Heart right ventricle (tissue), 16 donors: ENCODE results near the gene SNRNP200. TPM values are rescaled to one million over a fixed set of nuclear protein-coding genes. Genes with fewer than 3 reads are reported as not detected.

Source experiments
- ATAC-seq, 8 donors: fragments of 200-7000 bp; cut with Tn5 transposase; one replicate each; pipeline ENCODE4 v1.9.1; 2020; ENCODE audit warnings: mild to moderate bottlenecking in 8 of 8, moderate library complexity in 8 of 8, moderate number of reproducible peaks in 1 of 8
- DNase-seq, 2 donors: peaks; one replicate each; pipeline ENCODE4 v3.0.0-alpha.2; 2020
- H3K27ac ChIP-seq, 10 donors: fragments of 200-600 bp; sonication (generic) in 2 of 10; one replicate each; pipeline versions ENCODE4 v1.5.0 to v1.8.0; 2020 to 2022; ENCODE audit warnings: mild to moderate bottlenecking in 3 of 10
- H3K27me3 ChIP-seq, 7 donors: fragments of 200-600 bp; one replicate each; pipeline ENCODE4 v1.8.0; 2021 to 2022; ENCODE audit warnings: mild to moderate bottlenecking in 2 of 7
- H3K36me3 ChIP-seq, 9 donors: fragments of 200-600 bp; sonication (generic) in 1 of 9; one replicate each; pipeline versions ENCODE4 v1.5.0 to v1.8.0; 2020 to 2022; ENCODE audit warnings: mild to moderate bottlenecking in 2 of 9
- H3K4me1 ChIP-seq, 9 donors: fragments of 200-600 bp; sonication (generic) in 1 of 9; one replicate each; pipeline versions ENCODE4 v1.5.0 to v1.8.0; 2020 to 2022; ENCODE audit warnings: mild to moderate bottlenecking in 4 of 9
- H3K4me3 ChIP-seq, 10 donors: fragments of 200-600 bp; sonication (generic) in 2 of 10; one replicate each; pipeline versions ENCODE4 v1.5.0 to v1.8.0; 2020 to 2022; ENCODE audit warnings: mild to moderate bottlenecking in 7 of 10, moderate library complexity in 2 of 10
- H3K9me3 ChIP-seq, 11 donors: fragments of 200-600 bp in 10 of 11; sonication (generic) in 2 of 11; one replicate each; pipeline versions ENCODE4 v1.5.0 to v1.8.0; 2013 to 2022; ENCODE audit warnings: mild to moderate bottlenecking in 2 of 11, control low read depth in 1 of 11, moderate library complexity in 1 of 11
- WGBS, 2 donors: extraction: QIAGEN DNeasy Blood & Tissue Kit; methylation state at CpG; one replicate each; pipeline ENCODE4 v1.1.7; 2013; ENCODE audit warnings: inconsistent platforms in 1 of 2; 5-methylcytosine and 5-hydroxymethylcytosine counted together
- intact Hi-C, 10 donors: fragments of 100-400 bp; cut with DNase I; formaldehyde crosslinking; loops; one replicate each; pipeline versions ENCODE4 v1.11.1 to v1.14.2; 2022
- polyA plus RNA-seq, 2 donors: library from polyadenylated mRNA; stranded (reverse); fragments of 200-250 nt; gene quantifications; one replicate each; pipeline ENCODE4 v1.2.3, GENCODE V29; 2013
- total RNA-seq, 10 donors: library from RNA; stranded (reverse); fragmentation: NEBNext Ultra II Directional in 3 of 10; extraction: Animal tissue kit (Norgen Biotek cat#: 25700) in 3 of 10; gene quantifications; one replicate each; pipeline versions ENCODE4 v1.2.1 to v1.2.4, GENCODE V29; 2021 to 2023
- TF ChIP-seq, protein P1 (sequence below), 9 donors: fragments of 200-600 bp; sonication (generic) in 2 of 9; IDR thresholded peaks; one replicate each; pipeline versions ENCODE4 v1.5.0 to v1.8.0; 2021 to 2022; ENCODE audit warnings: antibody characterized with exemption in 9 of 9, mild to moderate bottlenecking in 5 of 9, moderate library complexity in 1 of 9
- donor health status: Arrhythmogenic right ventricular cardiomyopathy.
- donor health status: ischemic (EF 13 %, LVEDD 7.1; RV severe dilation, severe dysfunction).
- donor health status: healthy with polysubstance abuse.
- donor health status: DM: no; HTN: yes; CAD: no.
- donor health status: DM: no; HTN: no; CAD: no.
- donor health status: ischemic (EF 25% LVEDD 6.9; RV normal size, moderate dysfunction).
- donor health status: ischemic (EF 25% LVEDD 5.7; RV mildly dilated, moderate dysfunction).
- donor health status: healthy.
- donor health status: DM: yes; HTN: yes; CAD: no.
- donor health status: Ischemic cardiomyopathy.
- donor health status: ischemic (EF 35%, LVEDD 5.7; RV mildly dilated, moderate dysfunction).
- donor health status: nonischemic (EF 11% LVEDD 7.7; RV severe dilation, severe dysfunction).
- donor health status: DM: yes; HTN: yes; CAD: no.
- donor health status: PGD.
- donor health status: ischemic (EF 29% LVEDD 5.4; RV normal size, mild dysfunction).
- donor health status: nonischemic (EF 23%, LVEDD 6.1; RV moderate dilation, normal function).

SNRNP200 gene
- total and polyA plus RNA-seq, 12 donors = 49.2 to 70.5 (median 63.6) TPM

DNA sequence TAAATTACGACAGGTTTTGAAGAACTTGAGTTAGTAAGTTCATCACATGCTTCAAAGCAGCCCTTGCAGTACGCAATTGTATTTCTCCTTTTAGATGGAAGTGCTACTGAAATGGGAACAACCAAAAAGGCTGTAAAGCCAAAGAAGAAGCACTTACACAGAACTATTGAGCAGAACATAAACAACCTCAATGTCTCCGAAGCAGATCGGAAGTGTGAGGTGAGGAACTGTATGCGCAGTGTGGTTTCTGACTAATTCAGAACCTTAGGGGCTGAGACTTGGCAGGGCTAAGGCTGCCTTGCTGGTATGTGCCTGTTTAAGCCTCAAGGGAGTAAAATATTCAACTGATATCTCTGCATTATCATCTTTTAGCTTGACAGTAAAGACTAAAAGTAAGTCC, 38.7 kb upstream of the SNRNP200 start:
- 95% methylated on average over 5 of the region's 5 CpGs for WGBS, 2 donors
- peaks cover 0 to 59% (median 0%) of the 10 kb centered on the region in 9 donors for H3K36me3 ChIP-seq
- peaks cover 0 to 8% (median 0%) of the 10 kb centered on the region in 9 donors for H3K4me1 ChIP-seq
- H3K4me3 ChIP-seq = no peak overlapping the region
- H3K27me3 ChIP-seq = no peaks in the 10 kb centered on the region
- H3K9me3 ChIP-seq = no peaks in the 10 kb centered on the region
- peak overlapping the region in 1 of 10 donors; percentile 82 for H3K27ac ChIP-seq
- intact Hi-C loops = no loop called here
- peak in 3 of 8 donors; percentile 28 to 50 (median 42) for ATAC-seq
- TF ChIP-seq, protein P1, sequence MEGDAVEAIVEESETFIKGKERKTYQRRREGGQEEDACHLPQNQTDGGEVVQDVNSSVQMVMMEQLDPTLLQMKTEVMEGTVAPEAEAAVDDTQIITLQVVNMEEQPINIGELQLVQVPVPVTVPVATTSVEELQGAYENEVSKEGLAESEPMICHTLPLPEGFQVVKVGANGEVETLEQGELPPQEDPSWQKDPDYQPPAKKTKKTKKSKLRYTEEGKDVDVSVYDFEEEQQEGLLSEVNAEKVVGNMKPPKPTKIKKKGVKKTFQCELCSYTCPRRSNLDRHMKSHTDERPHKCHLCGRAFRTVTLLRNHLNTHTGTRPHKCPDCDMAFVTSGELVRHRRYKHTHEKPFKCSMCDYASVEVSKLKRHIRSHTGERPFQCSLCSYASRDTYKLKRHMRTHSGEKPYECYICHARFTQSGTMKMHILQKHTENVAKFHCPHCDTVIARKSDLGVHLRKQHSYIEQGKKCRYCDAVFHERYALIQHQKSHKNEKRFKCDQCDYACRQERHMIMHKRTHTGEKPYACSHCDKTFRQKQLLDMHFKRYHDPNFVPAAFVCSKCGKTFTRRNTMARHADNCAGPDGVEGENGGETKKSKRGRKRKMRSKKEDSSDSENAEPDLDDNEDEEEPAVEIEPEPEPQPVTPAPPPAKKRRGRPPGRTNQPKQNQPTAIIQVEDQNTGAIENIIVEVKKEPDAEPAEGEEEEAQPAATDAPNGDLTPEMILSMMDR (IDR thresholded peaks at IDR 0.05) = no peak
- no peak for DNase-seq

DNA sequence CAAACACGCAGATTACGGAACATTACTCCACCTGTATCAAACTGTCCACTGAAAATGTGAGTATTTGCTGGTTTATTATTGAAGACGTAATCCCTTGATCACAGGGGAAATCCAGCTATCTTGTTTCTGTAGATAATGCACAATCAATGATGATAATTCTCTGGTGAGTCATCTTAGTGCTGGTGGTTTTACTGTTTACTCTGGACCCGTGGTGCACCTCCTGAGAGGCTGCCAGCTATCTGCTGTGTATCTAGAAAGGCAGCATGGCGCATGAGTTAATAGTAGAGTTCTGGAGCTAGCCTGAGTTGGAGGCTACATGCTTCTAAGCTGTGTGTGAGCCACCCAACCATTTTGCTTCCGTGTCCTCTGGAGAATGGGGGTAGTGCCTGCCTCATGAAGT, 36.7 kb upstream of the SNRNP200 start:
- no peak overlapping the region for H3K4me3 ChIP-seq
- TF ChIP-seq, protein P1 (IDR thresholded peaks at IDR 0.05) = no peak
- no peak for ATAC-seq
- no peak for DNase-seq
- peaks cover 0 to 15% (median 0%) of the 10 kb centered on the region in 9 donors for H3K4me1 ChIP-seq
- H3K36me3 ChIP-seq = peaks cover 0 to 52% (median 0%) of the 10 kb centered on the region in 9 donors
- H3K9me3 ChIP-seq = no peaks in the 10 kb centered on the region
- WGBS, 2 donors = 84 to 85% methylated on average over 6 of the region's 6 CpGs
- intact Hi-C loops = no loop called here
- H3K27me3 ChIP-seq = no peaks in the 10 kb centered on the region
- H3K27ac ChIP-seq = peak overlapping the region in 1 of 10 donors; percentile 56

DNA sequence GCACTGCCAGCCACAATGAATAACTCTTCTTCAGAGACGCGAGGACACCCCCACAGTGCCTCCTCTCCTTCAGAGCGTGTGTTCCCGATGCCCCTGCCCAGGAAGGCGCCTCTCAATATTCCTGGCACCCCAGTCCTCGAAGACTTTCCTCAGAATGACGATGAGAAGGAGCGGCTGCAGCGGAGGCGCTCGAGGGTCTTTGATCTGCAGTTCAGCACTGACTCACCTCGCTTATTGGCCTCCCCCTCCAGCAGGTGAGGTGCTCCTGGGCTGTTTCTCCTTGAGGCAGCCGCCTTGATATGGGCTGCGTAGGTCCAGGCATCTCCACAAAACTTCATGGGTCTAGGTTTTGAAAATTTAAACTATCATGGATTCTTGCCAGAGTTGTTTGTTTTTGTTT, 36.3 kb upstream of the SNRNP200 start:
- TF ChIP-seq, protein P1 (IDR thresholded peaks at IDR 0.05) = no peak
- Histone ChIP-seq H3K4me3 (no peak overlapping the region), H3K9me3 (no peaks in the 10 kb centered on the region), H3K27me3 (no peaks in the 10 kb centered on the region), H3K27ac (peak overlapping the region in 1 of 10 donors; percentile 56), H3K36me3 (peaks cover 0 to 47% (median 0%) of the 10 kb centered on the region in 9 donors), H3K4me1 (peaks cover 0 to 20% (median 0%) of the 10 kb centered on the region in 9 donors)
- WGBS, 2 donors = 96 to 97% methylated on average over 14 of the region's 14 CpGs
- DNase-seq = no peak
- intact Hi-C loops = no loop called here
- no peak for ATAC-seq

DNA sequence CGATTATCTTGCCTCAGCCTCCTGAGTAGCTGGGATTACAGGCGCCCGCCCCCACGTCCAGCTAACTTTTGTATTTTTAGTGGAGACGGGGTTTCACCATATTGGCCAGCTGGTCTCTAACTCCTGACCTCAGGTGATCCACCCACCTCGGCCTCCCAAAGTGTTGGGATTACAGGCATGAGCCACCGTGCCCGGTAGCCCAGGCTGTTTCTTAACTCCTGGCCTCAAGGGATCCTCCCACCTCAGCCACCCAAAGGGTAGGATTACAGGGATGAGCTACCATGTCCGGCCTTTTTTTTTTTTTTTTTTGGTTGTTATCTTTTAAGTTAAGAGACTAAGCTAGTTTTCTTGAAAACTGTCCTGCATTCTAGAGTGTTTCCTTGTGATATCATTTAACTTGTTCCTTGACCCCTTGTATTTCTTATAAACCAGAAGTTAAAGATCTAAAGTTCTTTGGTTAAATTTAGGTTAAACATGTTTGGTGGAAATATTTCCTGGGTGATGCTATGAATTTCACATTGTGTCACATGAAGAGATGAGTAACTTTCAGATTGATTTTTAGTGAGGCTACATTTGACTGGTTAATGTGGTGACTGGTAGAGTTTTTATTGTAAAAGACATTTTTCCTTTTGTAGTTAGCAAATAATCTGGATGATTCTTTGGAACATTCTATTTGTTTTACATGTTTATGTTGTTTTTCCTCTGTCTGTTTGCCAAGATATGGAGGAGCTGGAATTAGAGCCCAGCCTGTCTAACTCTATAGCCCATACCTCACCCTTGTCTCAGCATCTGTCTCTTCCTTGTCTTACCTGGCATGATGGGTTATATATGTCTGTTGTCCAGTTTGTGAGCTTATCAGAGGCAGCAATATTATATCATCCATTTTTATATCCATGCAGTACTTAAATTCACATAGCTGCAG, 35.4 kb upstream of the SNRNP200 start:
- no peaks in the 10 kb centered on the region for H3K27me3 ChIP-seq
- H3K4me1 ChIP-seq = peaks cover 0 to 26% (median 5%) of the 10 kb centered on the region in 9 donors
- TF ChIP-seq, protein P1 (IDR thresholded peaks at IDR 0.05) = no peak
- DNase-seq (no peak), ATAC-seq (no peak)
- peak overlapping the region in 1 of 10 donors; percentile 56 for H3K27ac ChIP-seq
- peaks cover 0 to 41% (median 0%) of the 10 kb centered on the region in 9 donors for H3K36me3 ChIP-seq
- intact Hi-C loops = no loop called here
- H3K9me3 ChIP-seq = no peaks in the 10 kb centered on the region
- 92 to 93% methylated on average over 9 of the region's 9 CpGs for WGBS, 2 donors
- H3K4me3 ChIP-seq = no peak overlapping the region
